ENCODE results near the gene ARFIP2. TPM values are rescaled to one million over a fixed set of nuclear protein-coding genes. Genes with fewer than 3 reads are reported as not detected.

ARFIP2 gene
- total and polyA plus RNA-seq, 7 donors: 33.9 to 68.0 (median 37.2) TPM

GRCh38 chr11:6497069-6497839, 16.1 kb upstream of the ARFIP2 start, which contains the start of gene DNHD1:
TSS of gene DNHD1 (plus strand) at chr11:6497280. CDS start at chr11:6498216, 936 bp downstream.
- intact Hi-C loops (cut with DNase I): no loop called here

DNA sequence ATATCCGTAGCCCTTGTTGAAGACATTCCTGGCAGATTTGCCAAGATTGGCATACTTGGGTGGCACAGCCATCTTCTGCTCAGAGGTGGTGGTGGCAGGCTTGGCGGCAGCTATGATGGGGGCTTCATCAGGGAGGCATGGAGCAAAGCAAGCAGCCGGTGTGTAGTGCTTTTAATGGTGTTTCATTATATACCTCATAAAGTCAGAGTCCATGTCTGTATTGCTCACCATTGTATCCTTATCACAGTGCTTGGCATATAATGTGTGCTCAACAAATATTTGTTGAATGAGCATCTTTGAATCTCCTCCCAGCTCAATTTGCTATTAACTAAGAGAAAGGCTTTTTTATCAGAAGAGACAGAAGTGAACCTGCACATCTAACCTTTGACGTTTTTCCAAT, 8.2 kb upstream of the ARFIP2 start:
- WGBS, 2 donors: 24 to 73% methylated on average over 4 of the region's 4 CpGs
- Histone ChIP-seq H3K4me3 (no peak overlapping the region), H3K36me3 (peaks cover 0 to 64% (median 12%) of the 10 kb centered on the region in 4 donors), H3K27me3 (no peaks in the 10 kb centered on the region), H3K9me3 (no peaks in the 10 kb centered on the region), H3K4me1 (no peaks in the 10 kb centered on the region), H3K27ac (no peak overlapping the region)
- intact Hi-C loops (cut with DNase I): no loop called here
- no peak for DNase-seq
- TF ChIP-seq POLR2A (IDR thresholded peaks at IDR 0.05) (no peak), POLR2AphosphoS5 (IDR thresholded peaks at IDR 0.05) (no peak), EP300 (IDR thresholded peaks at IDR 0.05) (no peak)
- TF ChIP-seq, protein P1, sequence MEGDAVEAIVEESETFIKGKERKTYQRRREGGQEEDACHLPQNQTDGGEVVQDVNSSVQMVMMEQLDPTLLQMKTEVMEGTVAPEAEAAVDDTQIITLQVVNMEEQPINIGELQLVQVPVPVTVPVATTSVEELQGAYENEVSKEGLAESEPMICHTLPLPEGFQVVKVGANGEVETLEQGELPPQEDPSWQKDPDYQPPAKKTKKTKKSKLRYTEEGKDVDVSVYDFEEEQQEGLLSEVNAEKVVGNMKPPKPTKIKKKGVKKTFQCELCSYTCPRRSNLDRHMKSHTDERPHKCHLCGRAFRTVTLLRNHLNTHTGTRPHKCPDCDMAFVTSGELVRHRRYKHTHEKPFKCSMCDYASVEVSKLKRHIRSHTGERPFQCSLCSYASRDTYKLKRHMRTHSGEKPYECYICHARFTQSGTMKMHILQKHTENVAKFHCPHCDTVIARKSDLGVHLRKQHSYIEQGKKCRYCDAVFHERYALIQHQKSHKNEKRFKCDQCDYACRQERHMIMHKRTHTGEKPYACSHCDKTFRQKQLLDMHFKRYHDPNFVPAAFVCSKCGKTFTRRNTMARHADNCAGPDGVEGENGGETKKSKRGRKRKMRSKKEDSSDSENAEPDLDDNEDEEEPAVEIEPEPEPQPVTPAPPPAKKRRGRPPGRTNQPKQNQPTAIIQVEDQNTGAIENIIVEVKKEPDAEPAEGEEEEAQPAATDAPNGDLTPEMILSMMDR (IDR thresholded peaks at IDR 0.05): no peak

More at GRCh38 chr11:6497069-6497839, 16.1 kb upstream of the ARFIP2 start, which contains the start of gene DNHD1:
- no peaks in the 10 kb centered on the region for H3K27me3 ChIP-seq
- H3K27ac ChIP-seq: peak within 1 kb of the TSS in 3 of 4 donors; percentile 71 to 76 (median 76)
- peaks cover 0 to 25% (median 0%) of the 10 kb centered on the region in 4 donors for H3K36me3 ChIP-seq
- DNase-seq: peak; percentile 78
- TF ChIP-seq POLR2A (IDR thresholded peaks at IDR 0.05): no peak
- peak; percentile 18 to 61 (median 44) for TF ChIP-seq POLR2AphosphoS5 (IDR thresholded peaks at IDR 0.05)
- TF ChIP-seq, protein P1 (IDR thresholded peaks at IDR 0.05): no peak
- TF ChIP-seq EP300 (IDR thresholded peaks at IDR 0.05): no peak
- H3K9me3 ChIP-seq: no peaks in the 10 kb centered on the region
- WGBS, 2 donors: 76 to 77% methylated on average over 33 of the region's 33 CpGs
- peaks cover 0 to 28% (median 23%) of the 10 kb centered on the region in 4 donors for H3K4me1 ChIP-seq
- peak within 1 kb of the TSS; percentile 30 to 50 (median 42) for H3K4me3 ChIP-seq

DNA sequence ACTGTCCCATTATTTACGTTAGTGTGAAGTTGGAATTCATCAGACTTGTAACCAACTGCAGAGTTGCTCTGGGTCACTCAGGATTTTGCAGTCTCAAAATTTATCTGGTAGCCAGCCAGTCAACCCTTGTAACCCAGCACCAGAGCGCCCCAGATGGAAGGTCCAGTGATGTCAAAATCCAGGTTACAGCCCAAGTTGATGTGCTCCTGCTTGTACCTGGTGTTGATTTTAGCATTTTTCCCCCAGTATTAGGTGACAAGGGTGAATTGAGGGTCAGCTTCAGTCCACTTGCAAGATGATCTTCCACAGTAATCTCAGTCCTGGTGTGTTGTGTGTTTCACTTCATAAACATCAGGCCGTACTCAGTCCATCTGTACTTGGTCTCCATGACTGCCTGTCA, 7.7 kb upstream of the ARFIP2 start:
- no peak for DNase-seq
- Histone ChIP-seq H3K27me3 (no peaks in the 10 kb centered on the region), H3K9me3 (no peaks in the 10 kb centered on the region), H3K4me1 (no peaks in the 10 kb centered on the region), H3K27ac (no peak overlapping the region), H3K36me3 (peaks cover 0 to 65% (median 12%) of the 10 kb centered on the region in 4 donors), H3K4me3 (no peak overlapping the region)
- WGBS, 2 donors: 68 to 87% methylated on average over 3 of the region's 3 CpGs
- TF ChIP-seq, protein P1 (IDR thresholded peaks at IDR 0.05): no peak
- no peak for TF ChIP-seq POLR2A (IDR thresholded peaks at IDR 0.05)
- TF ChIP-seq EP300 (IDR thresholded peaks at IDR 0.05): no peak
- TF ChIP-seq POLR2AphosphoS5 (IDR thresholded peaks at IDR 0.05): no peak
- intact Hi-C loops (cut with DNase I): no loop called here

GRCh38 chr11:6488342-6488741, 7.2 kb upstream of the ARFIP2 start:
- TF ChIP-seq, protein P1 (IDR thresholded peaks at IDR 0.05): no peak
- Histone ChIP-seq H3K36me3 (peaks cover 0 to 69% (median 12%) of the 10 kb centered on the region in 4 donors), H3K4me1 (peaks cover 0 to 1% (median 0%) of the 10 kb centered on the region in 4 donors), H3K27ac (no peak overlapping the region), H3K4me3 (no peak overlapping the region), H3K9me3 (no peaks in the 10 kb centered on the region), H3K27me3 (no peaks in the 10 kb centered on the region)
- 51 to 75% methylated on average over 6 of the region's 6 CpGs for WGBS, 2 donors
- DNase-seq: no peak
- intact Hi-C loops (cut with DNase I): no loop called here

Measured in sigmoid colon (tissue), 7 donors.